HG03558 (cell line): ENCODE data around the gene MCF2L.
"Not testable (repeated sequence)": the region's sequence is repeated elsewhere in the genome, so short reads cannot be mapped to it uniquely, and the experiment has no call there.

Experiments
- ATAC-seq: cut with Tn5 transposase; IDR thresholded peaks from one replicate; pipeline ENCODE4 v1.9.1; 2021; ENCODE audit warnings: moderate number of reproducible peaks; ENCODE audit not compliant: unreplicated experiment; ENCODE audit errors: extremely low read depth

The MCF2L gene, protein sequence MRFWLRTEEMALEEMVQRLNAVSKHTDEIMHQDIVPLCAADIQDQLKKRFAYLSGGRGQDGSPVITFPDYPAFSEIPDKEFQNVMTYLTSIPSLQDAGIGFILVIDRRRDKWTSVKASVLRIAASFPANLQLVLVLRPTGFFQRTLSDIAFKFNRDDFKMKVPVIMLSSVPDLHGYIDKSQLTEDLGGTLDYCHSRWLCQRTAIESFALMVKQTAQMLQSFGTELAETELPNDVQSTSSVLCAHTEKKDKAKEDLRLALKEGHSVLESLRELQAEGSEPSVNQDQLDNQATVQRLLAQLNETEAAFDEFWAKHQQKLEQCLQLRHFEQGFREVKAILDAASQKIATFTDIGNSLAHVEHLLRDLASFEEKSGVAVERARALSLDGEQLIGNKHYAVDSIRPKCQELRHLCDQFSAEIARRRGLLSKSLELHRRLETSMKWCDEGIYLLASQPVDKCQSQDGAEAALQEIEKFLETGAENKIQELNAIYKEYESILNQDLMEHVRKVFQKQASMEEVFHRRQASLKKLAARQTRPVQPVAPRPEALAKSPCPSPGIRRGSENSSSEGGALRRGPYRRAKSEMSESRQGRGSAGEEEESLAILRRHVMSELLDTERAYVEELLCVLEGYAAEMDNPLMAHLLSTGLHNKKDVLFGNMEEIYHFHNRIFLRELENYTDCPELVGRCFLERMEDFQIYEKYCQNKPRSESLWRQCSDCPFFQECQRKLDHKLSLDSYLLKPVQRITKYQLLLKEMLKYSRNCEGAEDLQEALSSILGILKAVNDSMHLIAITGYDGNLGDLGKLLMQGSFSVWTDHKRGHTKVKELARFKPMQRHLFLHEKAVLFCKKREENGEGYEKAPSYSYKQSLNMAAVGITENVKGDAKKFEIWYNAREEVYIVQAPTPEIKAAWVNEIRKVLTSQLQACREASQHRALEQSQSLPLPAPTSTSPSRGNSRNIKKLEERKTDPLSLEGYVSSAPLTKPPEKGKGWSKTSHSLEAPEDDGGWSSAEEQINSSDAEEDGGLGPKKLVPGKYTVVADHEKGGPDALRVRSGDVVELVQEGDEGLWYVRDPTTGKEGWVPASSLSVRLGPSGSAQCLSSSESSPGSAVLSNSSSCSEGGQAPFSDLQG

DNA sequence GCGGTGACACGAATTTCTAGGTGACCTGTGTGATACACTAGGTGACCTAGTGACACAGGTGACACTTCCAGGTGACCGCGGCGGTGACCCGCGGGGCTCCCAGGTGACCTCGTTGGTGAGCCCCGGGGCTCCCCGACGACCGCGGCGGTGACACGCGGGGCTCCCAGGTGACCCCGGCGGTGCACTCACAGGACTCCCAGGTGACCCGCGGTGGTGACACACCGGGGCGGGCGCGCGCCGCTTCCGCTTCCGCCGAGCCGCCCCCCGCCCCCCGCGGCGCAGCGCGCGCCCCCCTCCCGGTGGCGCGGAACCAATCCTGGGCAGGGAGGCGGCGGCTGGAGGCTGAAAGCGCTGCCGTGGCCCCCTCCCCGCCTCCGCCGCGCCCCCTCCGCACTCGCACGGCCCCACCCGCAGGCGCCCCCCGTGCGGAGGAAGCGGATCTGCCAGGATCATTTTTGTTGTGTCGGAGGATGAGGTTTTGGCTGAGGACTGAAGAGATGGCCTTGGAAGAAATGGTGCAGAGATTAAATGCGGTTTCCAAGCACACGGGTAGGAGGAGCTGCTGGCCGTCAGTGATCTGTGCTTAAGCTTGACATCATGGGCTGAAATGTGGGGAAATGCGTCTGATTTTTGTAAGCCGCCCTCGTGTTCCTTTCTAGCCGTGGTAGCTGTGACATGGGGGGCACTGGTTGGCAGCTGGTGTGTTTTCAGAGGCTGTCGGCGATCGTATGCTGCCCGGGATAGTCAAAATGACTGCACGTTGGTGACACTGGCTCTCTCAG, at the start of gene MCF2L:
Gene MCF2L (plus strand): TSS at position 305 of the 782 bp plus-strand sequence. CDS start 166 bp downstream, at position 471.
- no peak for ATAC-seq

GRCh38 chr13:112923962-112924361, 45.1 kb upstream of the MCF2L start:
- ATAC-seq = no peak

GRCh38 chr13:112924365-112924764, 44.6 kb upstream of the MCF2L start:
- no peak for ATAC-seq

DNA sequence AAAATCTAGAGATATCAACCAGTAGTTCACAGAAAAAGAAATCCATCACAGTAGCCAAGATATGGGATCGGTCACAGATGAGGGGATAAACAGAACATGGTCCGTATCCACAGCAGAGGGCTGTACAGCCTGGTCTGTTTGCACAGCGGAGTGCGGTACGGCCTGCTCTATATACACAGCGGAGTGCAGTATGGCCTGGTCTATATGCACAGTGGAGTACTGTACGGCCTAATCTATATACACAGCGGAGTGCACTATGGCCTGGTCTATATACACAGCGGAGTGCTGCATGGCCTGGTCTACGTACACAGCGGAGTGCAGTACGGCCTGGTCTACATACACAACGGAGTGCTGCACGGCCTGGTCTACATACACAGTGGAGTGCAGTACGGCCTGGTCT, 43.0 kb upstream of the MCF2L start:
- ATAC-seq = no peak

DNA sequence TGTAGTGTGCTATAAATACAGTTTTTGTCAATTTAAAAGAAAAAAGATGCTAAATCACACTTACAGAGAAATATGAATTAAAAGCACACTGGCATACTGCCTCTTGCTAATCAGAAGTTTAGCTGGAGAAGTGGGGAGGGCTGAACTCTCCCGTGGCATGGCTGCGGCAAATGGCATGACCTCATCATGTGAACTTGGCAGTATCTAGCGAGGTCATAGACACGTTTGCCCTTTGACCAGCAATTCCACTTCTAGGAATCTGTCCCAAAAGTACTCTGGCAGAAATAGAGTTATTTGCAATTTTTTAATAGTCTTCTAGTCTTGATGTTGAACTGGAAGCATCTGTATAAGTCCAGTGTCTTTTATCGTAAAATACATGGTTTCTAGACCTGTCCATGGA, 42.0 kb upstream of the MCF2L start:
- ATAC-seq = no peak

DNA sequence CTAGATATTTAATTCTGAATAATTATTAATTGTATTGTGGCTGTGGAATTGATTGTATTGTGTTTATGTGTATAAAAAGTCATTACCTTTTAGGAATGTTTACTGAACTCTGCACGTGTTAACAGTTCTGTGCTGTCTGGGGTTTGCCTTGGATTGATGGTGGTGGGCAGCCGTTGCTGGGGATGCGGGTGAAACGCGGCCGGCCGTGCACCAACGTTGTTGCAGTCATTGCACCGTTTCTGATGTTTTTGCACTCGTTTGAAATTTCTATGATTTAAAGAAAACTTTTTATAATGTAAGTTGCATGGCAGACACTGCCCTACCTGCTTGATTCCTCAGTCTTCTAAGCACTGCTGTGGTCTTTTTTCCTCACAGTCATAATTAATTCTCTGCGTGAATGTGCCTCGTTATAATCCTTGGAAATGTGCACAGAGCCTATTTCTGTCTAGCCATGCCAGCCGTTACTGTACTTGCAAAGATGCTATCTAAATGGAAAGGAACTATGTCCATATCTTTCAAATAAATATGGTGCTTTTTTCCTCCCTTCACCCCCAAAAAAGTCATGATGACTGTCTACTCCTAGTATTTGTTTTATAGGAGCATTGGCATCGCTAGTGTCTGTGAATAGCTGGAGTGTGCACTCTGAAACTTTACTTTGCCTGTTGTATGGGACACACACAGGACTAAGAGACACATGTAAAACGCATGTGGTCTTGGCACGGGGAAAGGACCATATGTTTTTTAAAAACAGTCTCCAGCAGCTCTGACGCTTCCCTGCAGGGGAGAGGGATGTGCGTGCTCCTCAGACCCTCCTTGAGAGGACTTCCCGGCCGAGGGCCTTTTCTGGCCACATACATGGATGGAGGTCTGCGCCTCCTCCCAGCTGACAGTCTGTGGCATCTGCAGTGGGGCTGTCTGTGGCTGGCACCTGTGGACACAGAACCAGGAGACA, 40.7 kb upstream of the MCF2L start:
- no peak for ATAC-seq

- no peak for ATAC-seq
Observed at GRCh38 chr13:112928972-112929782, 39.8 kb upstream of the MCF2L start.

- no peak for ATAC-seq
Observed at GRCh38 chr13:112929783-112930055, 39.3 kb upstream of the MCF2L start.

- ATAC-seq = no peak
Observed at GRCh38 chr13:112930192-112930591, 38.8 kb upstream of the MCF2L start.

- peak; percentile 82 for ATAC-seq
Observed at GRCh38 chr13:112931028-112931934, 37.7 kb upstream of the MCF2L start.

- ATAC-seq = no peak
Observed at GRCh38 chr13:112932971-112933370, 36.0 kb upstream of the MCF2L start.

DNA sequence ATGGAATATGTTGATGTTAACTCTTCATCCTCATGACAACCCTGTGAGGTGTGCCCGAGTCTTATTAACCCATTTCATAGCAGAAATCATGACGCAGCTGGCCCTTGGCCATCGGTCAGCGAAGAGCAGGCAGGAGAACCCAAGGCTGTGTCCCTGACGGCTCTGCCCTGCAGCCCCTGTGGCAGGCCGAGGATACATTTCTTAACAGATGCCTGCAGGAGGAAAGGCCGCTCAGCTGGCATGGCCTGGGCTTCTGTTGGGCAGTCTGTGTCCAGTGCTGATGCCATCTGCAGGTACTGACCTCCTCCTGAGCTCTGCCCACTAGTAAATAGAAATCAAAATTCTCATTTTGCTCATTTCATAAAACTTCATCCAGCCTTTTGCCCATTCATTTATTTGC, 35.4 kb upstream of the MCF2L start:
- ATAC-seq = no peak

- no peak for ATAC-seq
Observed at GRCh38 chr13:112934078-112934477, 34.9 kb upstream of the MCF2L start.

DNA sequence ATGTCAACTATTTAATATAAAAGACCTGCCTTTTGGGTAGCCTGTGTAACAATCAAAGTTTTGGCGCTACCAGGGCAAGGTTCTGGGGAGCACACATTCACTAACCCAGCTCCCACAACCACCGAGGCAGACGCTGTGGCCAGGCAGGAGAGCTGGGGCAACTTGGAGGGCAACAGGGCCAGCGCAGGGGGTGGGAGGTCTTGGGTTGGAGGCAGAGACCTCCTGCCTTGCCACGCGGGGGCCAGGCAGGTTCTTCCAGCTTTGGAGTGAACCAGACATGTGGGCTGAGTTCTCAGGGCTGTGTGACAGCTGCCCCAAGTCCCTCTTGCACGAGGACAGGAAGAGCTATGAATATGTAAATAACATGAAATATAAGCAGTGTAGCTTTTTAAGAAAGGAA, 30.3 kb upstream of the MCF2L start:
- no peak for ATAC-seq

- ATAC-seq = no peak
Observed at GRCh38 chr13:112940236-112940635, 28.8 kb upstream of the MCF2L start.

GRCh38 chr13:112941349-112941748, 27.7 kb upstream of the MCF2L start:
- no peak for ATAC-seq

DNA sequence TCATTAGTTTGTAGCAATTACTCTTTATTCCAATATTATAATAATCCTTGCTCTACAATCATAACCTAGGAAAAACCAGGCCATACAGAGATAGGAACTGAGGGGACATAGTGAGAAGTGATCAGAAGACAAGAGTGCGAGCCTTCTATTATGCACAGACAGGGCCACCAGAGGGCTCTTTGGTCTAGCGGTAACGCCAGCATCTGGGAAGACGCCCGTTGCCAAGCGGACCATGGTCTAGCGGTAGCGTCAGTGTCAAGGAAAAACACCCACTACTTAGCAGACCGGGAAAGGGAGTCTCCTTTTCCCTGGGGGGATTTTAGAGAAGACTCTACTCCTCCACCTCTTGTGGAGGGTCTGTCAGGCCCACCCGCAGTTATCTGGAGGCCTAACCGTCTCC, 27.2 kb upstream of the MCF2L start:
- ATAC-seq = not testable (repeated sequence)
